Esophagus muscularis mucosa (tissue), 4 donors: ENCODE data around the gene COMT.

Experiments
- EP300 ChIP-seq: sonication (generic); formaldehyde crosslinking; IDR thresholded peaks from one replicate; pipeline ENCODE4 v1.6.1; 2017; ENCODE audit warnings: antibody characterized with exemption
- POLR2A ChIP-seq: fragments of 450-650 bp; IDR thresholded peaks from one replicate; pipeline ENCODE4 v1.6.1; 2017; ENCODE audit warnings: antibody characterized with exemption, moderate library complexity, mild to moderate bottlenecking, low read depth
- POLR2AphosphoS5 ChIP-seq, 2 donors: sonication (generic); formaldehyde crosslinking; IDR thresholded peaks; one replicate each; pipeline ENCODE4 v1.6.1; 2017; ENCODE audit warnings: antibody characterized with exemption in 2 of 2
- TF ChIP-seq, protein P1 (sequence below), 3 experiments: fragments of 200-600 bp in 2 of 3; fragments of 450-650 bp in 1 of 3; sonication (generic) in 2 of 3; IDR thresholded peaks; one replicate each; pipeline ENCODE4 v1.5.1; 2017 to 2019; ENCODE audit warnings: antibody characterized with exemption in 3 of 3, mild to moderate bottlenecking in 2 of 3, moderate library complexity in 1 of 3

DNA sequence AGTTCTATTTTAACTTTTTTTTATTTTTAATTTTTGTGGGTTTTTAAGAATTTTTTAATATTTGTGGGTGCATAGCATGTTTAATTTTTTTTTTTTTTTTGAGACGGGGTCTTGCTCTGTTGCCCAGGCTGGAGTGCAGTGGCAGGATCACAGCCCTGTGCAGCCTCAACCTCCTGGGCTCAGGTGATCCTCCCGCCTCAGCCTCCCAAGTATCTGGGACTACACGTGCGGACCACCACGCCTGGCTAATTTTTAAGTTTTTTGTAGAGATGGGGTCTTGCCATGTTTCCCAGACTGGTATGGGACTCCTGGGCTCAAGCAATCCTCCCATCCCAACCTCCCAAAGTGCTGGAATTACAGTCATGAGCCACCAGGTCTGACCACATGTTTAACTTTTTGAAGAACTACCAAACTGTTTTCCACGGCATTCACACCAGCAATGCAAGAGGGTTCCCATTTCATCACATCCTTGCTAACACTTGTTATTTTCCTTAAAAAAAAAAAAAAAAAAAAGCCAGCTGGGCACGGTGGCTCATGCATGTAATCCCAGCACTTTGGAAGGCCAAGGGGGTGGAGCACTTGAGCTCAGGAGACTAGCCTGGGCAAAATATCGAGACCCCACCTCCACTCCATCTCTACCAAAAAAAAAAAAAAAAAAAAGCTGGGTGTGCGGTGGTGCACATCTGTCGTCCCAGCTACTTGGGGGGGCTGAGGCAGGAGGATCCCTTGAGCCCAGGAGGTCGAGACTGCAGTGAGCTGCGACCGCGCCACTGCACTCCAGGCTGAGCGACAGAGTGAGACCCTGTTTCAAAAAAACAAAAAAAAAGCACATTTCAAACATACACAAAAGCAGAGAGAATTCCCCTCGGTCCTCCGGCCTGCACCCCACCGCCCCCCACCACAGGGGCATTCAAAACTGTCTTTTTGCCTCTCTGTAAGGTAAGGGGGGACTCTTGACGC, 16.8 kb downstream of the COMT start:
- TF ChIP-seq POLR2A (no peak), POLR2AphosphoS5 (IDR thresholded peaks at IDR 0.05) (no peak), EP300 (no peak)
- TF ChIP-seq, protein P1, sequence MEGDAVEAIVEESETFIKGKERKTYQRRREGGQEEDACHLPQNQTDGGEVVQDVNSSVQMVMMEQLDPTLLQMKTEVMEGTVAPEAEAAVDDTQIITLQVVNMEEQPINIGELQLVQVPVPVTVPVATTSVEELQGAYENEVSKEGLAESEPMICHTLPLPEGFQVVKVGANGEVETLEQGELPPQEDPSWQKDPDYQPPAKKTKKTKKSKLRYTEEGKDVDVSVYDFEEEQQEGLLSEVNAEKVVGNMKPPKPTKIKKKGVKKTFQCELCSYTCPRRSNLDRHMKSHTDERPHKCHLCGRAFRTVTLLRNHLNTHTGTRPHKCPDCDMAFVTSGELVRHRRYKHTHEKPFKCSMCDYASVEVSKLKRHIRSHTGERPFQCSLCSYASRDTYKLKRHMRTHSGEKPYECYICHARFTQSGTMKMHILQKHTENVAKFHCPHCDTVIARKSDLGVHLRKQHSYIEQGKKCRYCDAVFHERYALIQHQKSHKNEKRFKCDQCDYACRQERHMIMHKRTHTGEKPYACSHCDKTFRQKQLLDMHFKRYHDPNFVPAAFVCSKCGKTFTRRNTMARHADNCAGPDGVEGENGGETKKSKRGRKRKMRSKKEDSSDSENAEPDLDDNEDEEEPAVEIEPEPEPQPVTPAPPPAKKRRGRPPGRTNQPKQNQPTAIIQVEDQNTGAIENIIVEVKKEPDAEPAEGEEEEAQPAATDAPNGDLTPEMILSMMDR (IDR thresholded peaks at IDR 0.05): no peak
